Psoas muscle (tissue), 8 donors: Measurements from ENCODE around the gene CUBN. TPM values are rescaled to one million over a fixed set of nuclear protein-coding genes. Genes with fewer than 3 reads are reported as not detected.

Experiments
- ATAC-seq, 4 donors: fragments of 200-7000 bp; cut with Tn5 transposase; one replicate each; pipeline ENCODE4 v1.9.1; 2020; ENCODE audit warnings: moderate library complexity in 3 of 4, mild to moderate bottlenecking in 2 of 4
- DNase-seq, 2 donors: peaks; one replicate each; pipeline ENCODE4 v3.0.0-alpha.2; 2020
- H3K27ac ChIP-seq: fragments of 200-600 bp; one replicate; pipeline ENCODE4 v1.8.0; 2022
- H3K27me3 ChIP-seq, 3 donors: fragments of 200-600 bp in 1 of 3; one replicate each; pipeline versions ENCODE4 v1.6.1 to v1.8.0; 2013 to 2022; ENCODE audit warnings: low read length in 2 of 3, mild to moderate bottlenecking in 2 of 3, moderate library complexity in 1 of 3; ENCODE audit not compliant: insufficient read depth in 3 of 3
- H3K36me3 ChIP-seq, 2 donors: fragments of 200-600 bp in 1 of 2; one replicate each; pipeline versions ENCODE4 v1.6.1 to v1.8.0; 2013 to 2022; ENCODE audit warnings: low read depth in 1 of 2, mild to moderate bottlenecking in 1 of 2, moderate library complexity in 1 of 2; ENCODE audit not compliant: insufficient read depth in 1 of 2
- H3K4me1 ChIP-seq: fragments of 200-600 bp; one replicate; pipeline ENCODE4 v1.8.0; 2022
- H3K4me3 ChIP-seq: fragments of 200-600 bp; one replicate; pipeline ENCODE4 v1.8.0; 2022; ENCODE audit warnings: mild to moderate bottlenecking
- H3K9me3 ChIP-seq: fragments of 200-600 bp; one replicate; pipeline ENCODE4 v1.8.0; 2022
- CTCF ChIP-seq: fragments of 200-600 bp; IDR thresholded peaks from one replicate; pipeline ENCODE4 v1.8.0; 2022; ENCODE audit warnings: antibody characterized with exemption
- WGBS, 3 donors: extraction: QIAGEN DNeasy Blood & Tissue Kit; methylation state at CpG; one replicate each; pipeline versions ENCODE4 v1.1.6 to v1.1.7; 2013; 5-methylcytosine and 5-hydroxymethylcytosine counted together
- intact Hi-C, 2 donors: fragments of 100-400 bp; cut with DNase I; formaldehyde crosslinking; loops; one replicate each; pipeline versions ENCODE4 v1.11.0 to v1.14.2; 2022
- polyA plus RNA-seq, 3 donors: library from polyadenylated mRNA; stranded (reverse); fragments of 200-250 nt; gene quantifications; one replicate each; pipeline ENCODE4 v1.2.3, GENCODE V29; 2013
- total RNA-seq, 4 donors: library from RNA; stranded (reverse); fragmentation: NEBNext Ultra II Directional in 2 of 4; extraction: Animal tissue kit (Norgen Biotek cat#: 25700) in 2 of 4; gene quantifications; one replicate each; pipeline versions ENCODE4 v1.2.1 to v1.2.4, GENCODE V29; 2021 to 2023
- donor health status: healthy with polysubstance abuse.
- donor health status: DM: no; HTN: no; CAD: no; lungs with moderate emphysema.
- donor health status: Bipolar disorder and iron deficiency.
- donor health status: healthy.
- donor health status: DM: yes; HTN: yes; CAD: no.
- donor health status: DM: no; HTN: no; CAD: no.
- donor health status: DM: no; HTN: no; CAD: no.
- donor health status: DM: yes; HTN: yes; CAD: no.

The CUBN gene
- total and polyA plus RNA-seq, 7 donors, result 0.07 to 1.1 (median 0.22) TPM

GRCh38 chr10:16919121-16919982, 210.3 kb downstream of the CUBN start:
- H3K27me3 ChIP-seq, result no peaks in the 10 kb centered on the region
- no peaks in the 10 kb centered on the region for H3K9me3 ChIP-seq
- intact Hi-C loops, result no loop called here
- no peaks in the 10 kb centered on the region for H3K4me1 ChIP-seq
- ATAC-seq (no peak), DNase-seq (no peak)
- no peak for TF ChIP-seq CTCF
- no peak overlapping the region for H3K4me3 ChIP-seq
- WGBS, 3 donors, result 46 to 51% (median 49%) methylated on average over 9 of the region's 9 CpGs
- H3K27ac ChIP-seq, result no peak overlapping the region
- H3K36me3 ChIP-seq, result no peaks in the 10 kb centered on the region

- no peak for ATAC-seq
- no peak for DNase-seq
- Histone ChIP-seq H3K36me3 (no peaks in the 10 kb centered on the region), H3K27ac (no peak overlapping the region), H3K4me1 (no peaks in the 10 kb centered on the region), H3K27me3 (no peaks in the 10 kb centered on the region), H3K9me3 (no peaks in the 10 kb centered on the region), H3K4me3 (no peak overlapping the region)
- WGBS, 3 donors, result 86 to 96% (median 94%) methylated on average over 6 of the region's 6 CpGs
- TF ChIP-seq CTCF, result no peak
- intact Hi-C loops, result no loop called here
These were observed 213.1 kb downstream of the CUBN start for GRCh38 chr10:16916496-16916895.

GRCh38 chr10:16915300-16915699, 214.3 kb downstream of the CUBN start:
- no peaks in the 10 kb centered on the region for H3K9me3 ChIP-seq
- no peaks in the 10 kb centered on the region for H3K4me1 ChIP-seq
- no peak overlapping the region for H3K27ac ChIP-seq
- no peak for TF ChIP-seq CTCF
- WGBS, 3 donors, result 61 to 72% (median 67%) methylated on average over 2 of the region's 2 CpGs
- no peak overlapping the region for H3K4me3 ChIP-seq
- H3K27me3 ChIP-seq, result no peaks in the 10 kb centered on the region
- DNase-seq (no peak), ATAC-seq (no peak)
- H3K36me3 ChIP-seq, result no peaks in the 10 kb centered on the region
- intact Hi-C loops, result no loop called here

GRCh38 chr10:16913266-16913665, 216.3 kb downstream of the CUBN start:
- H3K36me3 ChIP-seq, result no peaks in the 10 kb centered on the region
- intact Hi-C loops, result no loop called here
- WGBS, 3 donors, result 66 to 70% (median 67%) methylated on average over 4 of the region's 4 CpGs
- H3K4me3 ChIP-seq, result no peak overlapping the region
- no peak for TF ChIP-seq CTCF
- no peak for ATAC-seq
- H3K27me3 ChIP-seq, result no peaks in the 10 kb centered on the region
- H3K9me3 ChIP-seq, result no peaks in the 10 kb centered on the region
- H3K4me1 ChIP-seq, result no peaks in the 10 kb centered on the region
- no peak for DNase-seq
- H3K27ac ChIP-seq, result no peak overlapping the region

GRCh38 chr10:16910793-16911164, 218.8 kb downstream of the CUBN start:
- H3K4me1 ChIP-seq, result no peaks in the 10 kb centered on the region
- H3K9me3 ChIP-seq, result no peaks in the 10 kb centered on the region
- no peak for DNase-seq
- no peak for ATAC-seq
- TF ChIP-seq CTCF, result no peak
- intact Hi-C loops, result no loop called here
- H3K4me3 ChIP-seq, result no peak overlapping the region
- no peaks in the 10 kb centered on the region for H3K27me3 ChIP-seq
- no peak overlapping the region for H3K27ac ChIP-seq
- H3K36me3 ChIP-seq, result no peaks in the 10 kb centered on the region
- 86 to 93% (median 91%) methylated on average over 4 of the region's 4 CpGs for WGBS, 3 donors
